Measurements from ENCODE around the gene NR2F1-AS1. TPM values are rescaled to one million over a fixed set of nuclear protein-coding genes. Genes with fewer than 3 reads are reported as not detected.

Gene NR2F1-AS1
- total RNA-seq, 2 experiments from 2014 or later: not detected

Other genes starting within 250 kb of the NR2F1-AS1 start
- gene NR2F1, start 2.0 kb upstream of the NR2F1-AS1 start, total RNA-seq: not detected
- 1 to 10 TPM; 1.0 to 2.0 TPM for gene POU5F2, start 160.4 kb upstream of the NR2F1-AS1 start, total RNA-seq

All from activated CD8-positive, alpha-beta memory T cell treated with anti-CD3 and anti-CD28 coated beads, Interleukin-2, amount 10 ng/mL, durations not matched to agents 7 days and 5 days (primary cell).